Thymus (tissue), 11 donors: Measurements from ENCODE around the gene SLC6A12. TPM values are rescaled to one million over a fixed set of nuclear protein-coding genes. Genes with fewer than 3 reads are reported as not detected.

Experiments
- DNase-seq, 9 donors: peaks; one replicate each; pipeline ENCODE4 v3.0.0-alpha.2; 2013; ENCODE audit warnings: low spot score in 9 of 9, low read depth in 6 of 9, missing footprints in 1 of 9
- H3K27ac ChIP-seq, 2 donors: one replicate each; pipeline ENCODE4 v1.5.1; 2013; ENCODE audit warnings: control low read depth in 1 of 2, low read depth in 1 of 2, low read length in 1 of 2, mild to moderate bottlenecking in 1 of 2, moderate library complexity in 1 of 2
- H3K27me3 ChIP-seq, 2 donors: one replicate each; pipeline ENCODE4 v1.5.1; 2013; ENCODE audit warnings: low read length in 1 of 2; ENCODE audit not compliant: control insufficient read depth in 2 of 2, insufficient read depth in 1 of 2
- H3K36me3 ChIP-seq, 2 donors: one replicate each; pipeline ENCODE4 v1.5.1; 2013; ENCODE audit warnings: low read length in 1 of 2, mild to moderate bottlenecking in 1 of 2, moderate library complexity in 1 of 2; ENCODE audit not compliant: control insufficient read depth in 2 of 2, insufficient read depth in 2 of 2
- H3K4me1 ChIP-seq, 2 donors: one replicate each; pipeline ENCODE4 v1.5.1; 2013; ENCODE audit warnings: low read length in 2 of 2; ENCODE audit not compliant: control insufficient read depth in 2 of 2, insufficient read depth in 2 of 2
- H3K4me3 ChIP-seq, 2 donors: one replicate each; pipeline ENCODE4 v1.5.1; 2013; ENCODE audit warnings: low read length in 2 of 2, control low read depth in 1 of 2, mild to moderate bottlenecking in 1 of 2
- H3K9me3 ChIP-seq, 2 donors: one replicate each; pipeline ENCODE4 v1.5.1; 2013; ENCODE audit warnings: low read length in 1 of 2, mild to moderate bottlenecking in 1 of 2; ENCODE audit not compliant: control insufficient read depth in 2 of 2, insufficient read depth in 1 of 2
- WGBS: extraction: QIAGEN DNeasy Blood & Tissue Kit; methylation state at CpG from one replicate; pipeline ENCODE4 v1.1.7; 2013; 5-methylcytosine and 5-hydroxymethylcytosine counted together
- polyA plus RNA-seq: library from polyadenylated mRNA; stranded (reverse); fragments of 200-250 nt; gene quantifications from one replicate; pipeline ENCODE4 v1.2.3, GENCODE V29; 2013
- total RNA-seq: library from RNA; stranded (reverse); fragments of 120-200 nt; gene quantifications from one replicate; pipeline ENCODE4 v1.2.4, GENCODE V29; 2013
- donor health status: healthy.

The SLC6A12 gene
- total and polyA plus RNA-seq, 2 donors = 0.14 to 1.6 TPM

- Histone ChIP-seq H3K9me3 (no peaks in the 10 kb centered on the region), H3K4me3 (no peak overlapping the region), H3K36me3 (no peaks in the 10 kb centered on the region), H3K27me3 (no peaks in the 10 kb centered on the region), H3K4me1 (peaks cover 0 to 17% of the 10 kb centered on the region in 2 donors), H3K27ac (no peak overlapping the region)
- 93% methylated on average over 6 of the region's 6 CpGs for WGBS
- no peak for DNase-seq
Measured at GRCh38 chr12:174124-174523, 39.8 kb downstream of the SLC6A12 start.

- Histone ChIP-seq H3K9me3 (no peaks in the 10 kb centered on the region), H3K4me3 (no peak overlapping the region), H3K27ac (no peak overlapping the region), H3K27me3 (no peaks in the 10 kb centered on the region), H3K4me1 (peaks cover 0 to 30% of the 10 kb centered on the region in 2 donors), H3K36me3 (no peaks in the 10 kb centered on the region)
- WGBS = 79% methylated on average over 15 of the region's 15 CpGs
- DNase-seq = no peak
Measured at GRCh38 chr12:172732-173161, 41.2 kb downstream of the SLC6A12 start.

DNA sequence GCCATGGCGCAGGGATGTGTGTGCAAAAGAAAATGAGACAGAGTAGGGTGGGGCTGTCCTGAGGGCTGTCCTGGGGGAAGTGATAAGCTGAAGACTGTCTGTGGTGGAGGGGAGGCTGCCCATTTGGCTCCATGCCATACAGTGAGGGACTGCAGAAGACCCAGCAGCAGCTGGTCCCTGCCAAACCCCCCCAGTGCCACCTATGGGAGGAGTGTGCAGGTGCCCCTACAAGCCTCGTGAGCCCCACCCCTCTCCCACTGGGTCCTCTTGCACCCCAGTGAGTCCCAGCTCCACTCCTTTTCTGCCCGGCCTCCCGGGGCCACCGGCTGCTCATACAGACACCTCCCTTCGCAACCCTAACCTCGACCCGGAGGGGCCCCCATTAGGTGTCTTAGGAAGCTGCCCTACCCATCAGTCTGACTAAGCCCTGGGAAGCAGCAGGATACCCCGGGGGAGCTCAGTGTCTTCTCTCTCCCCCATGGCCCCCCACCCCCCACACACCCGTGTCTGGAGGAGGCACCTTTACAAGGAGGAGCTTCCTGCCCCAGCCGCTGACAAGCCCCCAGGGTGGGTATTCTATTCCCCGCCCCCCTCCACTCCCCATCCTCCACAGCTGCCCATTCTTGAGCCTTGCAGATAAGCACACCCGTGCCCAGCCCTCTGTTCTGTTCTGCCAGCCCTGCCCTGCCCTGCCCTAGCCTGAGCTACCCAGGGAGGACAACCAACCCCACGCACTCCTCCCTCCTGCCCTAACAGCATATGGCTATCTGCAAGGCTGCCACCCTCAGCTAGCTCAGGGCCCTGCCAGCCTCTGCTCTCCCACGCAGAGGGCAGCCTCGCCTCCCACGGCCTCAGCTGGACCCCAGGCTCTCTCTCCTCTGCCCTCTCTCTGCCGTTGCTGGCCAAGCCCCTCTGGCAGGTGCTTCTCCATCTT, 41.9 kb downstream of the SLC6A12 start:
- no peak overlapping the region for H3K4me3 ChIP-seq
- 61% methylated on average over 18 of the region's 18 CpGs for WGBS
- DNase-seq = no peak
- no peak overlapping the region for H3K27ac ChIP-seq
- peaks cover 0 to 36% of the 10 kb centered on the region in 2 donors for H3K4me1 ChIP-seq
- no peaks in the 10 kb centered on the region for H3K9me3 ChIP-seq
- no peaks in the 10 kb centered on the region for H3K27me3 ChIP-seq
- H3K36me3 ChIP-seq = no peaks in the 10 kb centered on the region

- DNase-seq = no peak
- WGBS = 92% methylated on average over 10 of the region's 10 CpGs
- H3K4me1 ChIP-seq = peaks cover 0 to 39% of the 10 kb centered on the region in 2 donors
- H3K27ac ChIP-seq = no peak overlapping the region
- H3K36me3 ChIP-seq = no peaks in the 10 kb centered on the region
- no peaks in the 10 kb centered on the region for H3K27me3 ChIP-seq
- no peaks in the 10 kb centered on the region for H3K9me3 ChIP-seq
- no peak overlapping the region for H3K4me3 ChIP-seq
Measured at GRCh38 chr12:171276-171675, 42.7 kb downstream of the SLC6A12 start.

GRCh38 chr12:170371-171225, 43.4 kb downstream of the SLC6A12 start:
- no peaks in the 10 kb centered on the region for H3K27me3 ChIP-seq
- peaks cover 0 to 43% of the 10 kb centered on the region in 2 donors for H3K4me1 ChIP-seq
- H3K4me3 ChIP-seq = no peak overlapping the region
- no peaks in the 10 kb centered on the region for H3K36me3 ChIP-seq
- no peak overlapping the region for H3K27ac ChIP-seq
- H3K9me3 ChIP-seq = no peaks in the 10 kb centered on the region
- DNase-seq = no peak
- 89% methylated on average over 29 of the region's 29 CpGs for WGBS

GRCh38 chr12:169528-170370, 44.2 kb downstream of the SLC6A12 start:
- Histone ChIP-seq H3K4me3 (no peak overlapping the region), H3K4me1 (peaks cover 0 to 43% of the 10 kb centered on the region in 2 donors), H3K9me3 (no peaks in the 10 kb centered on the region), H3K36me3 (no peaks in the 10 kb centered on the region), H3K27ac (no peak overlapping the region), H3K27me3 (no peaks in the 10 kb centered on the region)
- 92% methylated on average over 17 of the region's 17 CpGs for WGBS
- DNase-seq = no peak

GRCh38 chr12:168763-169525, 45.0 kb downstream of the SLC6A12 start:
- Histone ChIP-seq H3K27me3 (no peaks in the 10 kb centered on the region), H3K27ac (no peak overlapping the region), H3K9me3 (no peaks in the 10 kb centered on the region), H3K36me3 (no peaks in the 10 kb centered on the region), H3K4me1 (peaks cover 0 to 49% of the 10 kb centered on the region in 2 donors), H3K4me3 (no peak overlapping the region)
- peak in 1 of 9 donors; percentile 32 for DNase-seq
- WGBS = 38% methylated on average over 22 of the region's 22 CpGs

DNA sequence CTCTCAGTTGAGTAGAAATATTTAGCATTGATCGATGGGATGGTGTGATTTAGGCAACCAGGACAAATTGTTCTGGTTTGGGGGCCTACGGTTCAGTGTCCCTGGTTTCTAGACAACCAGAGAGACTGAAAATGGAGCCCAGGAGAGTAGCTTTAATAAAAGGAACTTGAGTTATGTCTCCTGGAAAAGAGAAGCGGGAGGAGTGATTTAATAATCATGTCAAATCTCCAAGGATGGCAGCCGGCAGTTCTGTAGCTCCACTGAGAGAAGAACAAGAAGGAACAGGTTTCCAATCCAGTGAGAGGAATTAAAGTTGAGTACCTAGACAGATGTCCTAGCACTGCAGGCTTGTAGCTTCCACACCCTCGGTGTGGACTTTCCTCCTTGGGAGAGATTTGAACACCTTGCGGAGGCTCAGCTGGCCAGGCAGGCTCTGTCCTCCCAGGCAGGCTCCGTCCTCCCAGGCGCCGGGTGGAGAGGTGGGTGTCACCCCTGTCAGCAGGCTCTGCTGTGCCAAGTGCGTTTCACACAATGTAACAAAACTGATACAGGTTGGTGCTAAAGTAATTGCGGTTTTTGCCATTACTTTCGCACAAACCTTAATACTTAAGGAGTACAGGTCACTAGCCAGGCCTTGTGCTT, 45.9 kb downstream of the SLC6A12 start:
- H3K4me3 ChIP-seq = no peak overlapping the region
- no peak overlapping the region for H3K27ac ChIP-seq
- WGBS = 93% methylated on average over 12 of the region's 12 CpGs
- H3K9me3 ChIP-seq = no peaks in the 10 kb centered on the region
- no peaks in the 10 kb centered on the region for H3K27me3 ChIP-seq
- H3K4me1 ChIP-seq = peaks cover 0 to 50% of the 10 kb centered on the region in 2 donors
- no peaks in the 10 kb centered on the region for H3K36me3 ChIP-seq
- DNase-seq = no peak
